GM12878 (cell line): ENCODE measurements around the gene EXD3. TPM values are rescaled to one million over a fixed set of nuclear protein-coding genes. Genes with fewer than 3 reads are reported as not detected.

Experiments used
- ATAC-seq: fragments of 200-7000 bp; cut with Tn5 transposase; 3 replicates; pipeline ENCODE4 v1.9.1; 2020; ENCODE audit warnings: mild to moderate bottlenecking, moderate library complexity
- BruUV-seq: library from RNA; stranded (reverse); fragments of 400-500 nt; replicated peaks from 2 replicates; lab custom pipeline; 2021; lab: Mats Ljungman, UMichigan
- CTCF ChIA-PET: fragments of 300-600 bp; sonication (Branson Sonifier 250); formaldehyde crosslinking; extraction: SDS; loops from one replicate; lab custom pipeline; 2021; ENCODE audit warnings: inconsistent platforms; lab: Yijun Ruan, JAX
- POLR2A ChIA-PET: fragments of 350-600 bp; formaldehyde crosslinking; extraction: SDS; loops from one replicate; lab custom pipeline; 2021; ENCODE audit warnings: inconsistent platforms; lab: Charles Lee
- RAD21 ChIA-PET: fragments of 300-600 bp; sonication (Branson Sonifier 250); formaldehyde crosslinking; loops from one replicate; lab custom pipeline; 2023; ENCODE audit warnings: antibody characterized with exemption; ENCODE audit not compliant: unreplicated experiment; lab: Charles Lee
- SMC1A ChIA-PET: fragments of 300-600 bp; sonication (Branson Sonifier 250); formaldehyde crosslinking; loops from one replicate; lab custom pipeline; 2023; ENCODE audit not compliant: unreplicated experiment, uncharacterized antibody; lab: Charles Lee
- DNase-seq: peaks from one replicate; pipeline ENCODE4 v3.0.0-alpha.2; 2011; ENCODE audit warnings: low read depth, low spot score
- FAIRE-seq: peaks from 3 replicates; lab custom pipeline; 2011; peaks lifted over from hg19 to GRCh38; lab: Jason Lieb, UNC
- H2AFZ ChIP-seq: 2 replicates; pipeline ENCODE4 v1.6.0; 2011; ENCODE audit warnings: low read depth, low read length, control low read depth; ENCODE audit not compliant: control insufficient read depth
- H3K27ac ChIP-seq: 2 replicates; pipeline ENCODE4 v1.5.1; 2011; ENCODE audit warnings: control low read depth; ENCODE audit not compliant: control insufficient read depth, insufficient read depth
- H3K27me3 ChIP-seq, 2 experiments: replicated peaks in 1 of 2; 2 replicates each; pipeline versions ENCODE4 v1.6.0 to v1.6.1; 2011; ENCODE audit warnings: low read length in 1 of 2; ENCODE audit not compliant: control insufficient read depth in 2 of 2, insufficient read depth in 2 of 2
- H3K36me3 ChIP-seq, 2 experiments: 2 replicates each; pipeline ENCODE4 v1.5.1; 2011; ENCODE audit warnings: low read length in 1 of 2; ENCODE audit not compliant: control insufficient read depth in 2 of 2, insufficient read depth in 2 of 2
- H3K4me1 ChIP-seq: 2 replicates; pipeline ENCODE4 v1.6.1; 2011; ENCODE audit warnings: mild to moderate bottlenecking, low read length, moderate library complexity, mixed read lengths; ENCODE audit not compliant: control insufficient read depth, insufficient read depth
- H3K4me2 ChIP-seq: 2 replicates; pipeline ENCODE4 v1.6.0; 2011; ENCODE audit warnings: control low read depth; ENCODE audit not compliant: control insufficient read depth, insufficient read depth
- H3K4me3 ChIP-seq: fragments of 200-600 bp; sonication (generic); 2 replicates; pipeline ENCODE4 v1.5.1; 2016
- H3K79me2 ChIP-seq: 2 replicates; pipeline ENCODE4 v1.6.0; 2011; ENCODE audit warnings: low read length; ENCODE audit not compliant: control insufficient read depth, insufficient read depth
- H3K9ac ChIP-seq: 2 replicates; pipeline ENCODE4 v1.8.0; 2011; ENCODE audit warnings: low read length, control low read depth, mixed read lengths; ENCODE audit not compliant: control insufficient read depth, insufficient read depth
- H3K9me3 ChIP-seq: replicated peaks from 3 replicates; pipeline ENCODE4 v1.5.1; 2011; ENCODE audit warnings: mild to moderate bottlenecking, low read length; ENCODE audit not compliant: control insufficient read depth, insufficient read depth
- H4K20me1 ChIP-seq: 2 replicates; pipeline ENCODE4 v1.6.0; 2011; ENCODE audit not compliant: control insufficient read depth, insufficient read depth
- BHLHE40 ChIP-seq, 2 experiments: fragments of 450-650 bp in 1 of 2; IDR thresholded peaks; 2 replicates each; pipeline ENCODE4 v1.6.1; 2011 to 2017; ENCODE audit warnings: low read depth in 2 of 2, borderline replicate concordance in 1 of 2, improper control_type of control experiment in 1 of 2, low read length in 1 of 2, mild to moderate bottlenecking in 1 of 2
- CBFB ChIP-seq: IDR thresholded peaks from 2 replicates; pipeline ENCODE4 v1.6.1; 2016; ENCODE audit warnings: antibody characterized with exemption, low read depth
- DPF2 ChIP-seq: fragments of 450-650 bp; IDR thresholded peaks from 2 replicates; pipeline ENCODE4 v1.6.1; 2017; ENCODE audit warnings: mild to moderate bottlenecking
- EED ChIP-seq: sonication (generic); IDR thresholded peaks from 2 replicates; pipeline ENCODE4 v1.6.1; 2016; ENCODE audit warnings: antibody characterized with exemption, low read depth
- FOS ChIP-seq: IDR thresholded peaks from 3 replicates; pipeline ENCODE4 v1.6.1; 2011; ENCODE audit warnings: borderline replicate concordance; ENCODE audit not compliant: insufficient read length; ENCODE audit errors: extremely low read depth
- HDGF ChIP-seq: fragments of 450-650 bp; IDR thresholded peaks from 2 replicates; pipeline ENCODE4 v1.6.1; 2016; ENCODE audit warnings: antibody characterized with exemption
- IKZF1 ChIP-seq: fragments of 450-650 bp; conservative IDR thresholded peaks from 2 replicates; pipeline ENCODE4 v1.6.1; 2017; ENCODE audit warnings: antibody characterized with exemption, mild to moderate bottlenecking
- KLF5 ChIP-seq: fragments of 450-650 bp; IDR thresholded peaks from 2 replicates; pipeline ENCODE4 v1.6.1; 2014; ENCODE audit warnings: mild to moderate bottlenecking; ENCODE audit not compliant: partially characterized antibody
- PAX5 ChIP-seq: IDR thresholded peaks from 2 replicates; pipeline ENCODE4 v1.6.1; 2011; ENCODE audit warnings: low read depth, low read length, borderline replicate concordance
- RAD21 ChIP-seq: IDR thresholded peaks from 2 replicates; pipeline ENCODE4 v1.6.1; 2011; ENCODE audit warnings: mild to moderate bottlenecking, low read depth, low read length, moderate library complexity; ENCODE audit not compliant: insufficient read depth
- RBBP5 ChIP-seq: fragments of 200-600 bp; sonication (generic); conservative IDR thresholded peaks from 2 replicates; pipeline ENCODE4 v1.6.1; 2016
- SIN3A ChIP-seq: IDR thresholded peaks from 2 replicates; pipeline ENCODE4 v1.6.1; 2012; ENCODE audit warnings: low read depth, low read length, improper control_type of control experiment
- SIX5 ChIP-seq: IDR thresholded peaks from 2 replicates; pipeline ENCODE4 v1.6.1; 2011; ENCODE audit warnings: mild to moderate bottlenecking, low read depth, low read length, moderate library complexity; ENCODE audit not compliant: severe bottlenecking
- SP1 ChIP-seq: IDR thresholded peaks from one replicate; pipeline ENCODE4 v1.6.1; 2011; ENCODE audit warnings: low read depth, low read length
- SUPT20H ChIP-seq: IDR thresholded peaks from 2 replicates; pipeline ENCODE4 v1.6.1; 2011; ENCODE audit warnings: low read depth, mild to moderate bottlenecking, low read length, moderate library complexity, borderline replicate concordance; ENCODE audit not compliant: control insufficient read depth
- ZNF217 ChIP-seq: fragments of 450-650 bp; IDR thresholded peaks from 2 replicates; pipeline ENCODE4 v1.6.1; 2017; ENCODE audit warnings: antibody characterized with exemption, mild to moderate bottlenecking
- WGBS: methylation state at CpG from one replicate; pipeline ENCODE4 v1.1.6; 2016; ENCODE audit warnings: low lambda C conversion rate; ENCODE audit not compliant: insufficient replicate concordance, insufficient coverage; ENCODE audit errors: missing lambda C conversion rate; 5-methylcytosine and 5-hydroxymethylcytosine counted together
- in situ Hi-C: fragments of 300-500 bp; cut with MboI; formaldehyde crosslinking; loops from 9 replicates; pipeline ENCODE4 v1.14.3; 2018; ENCODE audit warnings: mixed read lengths
- intact Hi-C: fragments of 100-400 bp; cut with micrococcal nuclease; formaldehyde crosslinking; loops from one replicate; pipeline ENCODE4 v1.14.2; 2022; ENCODE audit not compliant: unreplicated experiment
- polyA plus RNA-seq, 11 experiments: library from polyadenylated mRNA; depleted of rRNA in 4 of 11; unstranded in 6 of 11; stranded (reverse) in 5 of 11; fragments of >200 nt; fragmentation: Nextera tagmentation in 4 of 11; fragmentation: Illumina TruSeq in 1 of 11; extraction: Ambion mirVana in 4 of 11; extraction: Trizol in 1 of 11; gene quantifications; 1 replicate in 1 of 11; 2 replicates in 10 of 11; pipeline versions ENCODE4 v1.2.1 to v1.2.3, GENCODE V29; 2011 to 2016; ENCODE audit warnings: inconsistent platforms in 2 of 11, missing spikeins in 2 of 11, low read depth in 1 of 11
- total RNA-seq, 4 experiments: library from RNA; depleted of rRNA in 3 of 4; stranded (reverse); fragments of >200 nt in 3 of 4; fragmentation: Illumina TruSeq in 1 of 4; extraction: Trizol in 1 of 4; gene quantifications; 2 replicates each; pipeline versions ENCODE4 v1.2.1 to v1.2.3, GENCODE V29; 2013 to 2021

The EXD3 gene
- total and polyA plus RNA-seq, 10 of the 15 experiments (the other 5 are each of a cell fraction or from before 2014, with no cell fraction given), result 0.21 to 7.1 (median 3.6) TPM

DNA sequence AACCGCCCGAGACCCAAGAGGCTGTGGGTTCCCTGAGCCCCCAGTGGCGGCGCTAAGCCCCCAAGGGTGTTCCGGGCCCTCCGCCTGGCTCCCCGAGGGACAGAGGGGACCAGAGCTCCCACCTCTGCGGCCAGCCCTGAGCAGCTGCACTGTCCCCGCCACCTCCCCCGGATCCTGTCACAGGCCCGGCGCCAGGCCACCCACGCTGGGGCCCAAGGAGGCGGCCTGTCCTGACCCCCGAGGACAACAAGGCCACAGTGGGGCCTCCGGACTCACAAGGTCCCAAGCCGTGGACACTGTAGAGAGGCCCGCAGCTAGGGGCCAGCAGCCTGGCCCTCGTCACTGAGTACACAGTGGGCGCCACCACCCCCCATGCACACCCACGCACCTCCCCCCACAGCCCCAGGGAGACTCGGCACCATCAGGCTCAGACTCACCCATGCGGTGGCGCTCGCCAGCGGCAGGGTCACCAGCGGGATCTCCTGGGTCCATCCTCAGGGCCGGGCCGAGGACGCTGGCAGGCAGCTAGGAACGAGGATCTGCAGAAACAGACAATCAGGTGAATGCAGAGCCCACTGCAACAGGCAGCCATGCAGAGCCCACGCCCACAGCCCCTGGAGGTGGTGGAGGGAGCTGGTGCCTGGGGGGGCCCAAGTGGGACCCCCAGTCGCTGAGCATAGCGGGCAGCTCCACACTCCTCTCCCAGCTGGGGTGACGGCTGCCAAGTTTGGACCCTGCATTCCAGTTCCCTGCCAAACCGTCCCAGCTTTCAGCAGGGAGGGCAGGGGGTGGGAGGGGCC, 27.9 kb downstream of the EXD3 start:
- intact Hi-C loops (no loop called here), in situ Hi-C loops (no loop called here)
- ChIA-PET RAD21 (no interaction called here), SMC1A (no interaction called here), CTCF (no interaction called here), POLR2A (interaction anchor here (0.6 kb wide), 1 partner anchor 16 kb away, joined by 3 read pairs; no protein-coding TSS in a partner anchor)
- Histone ChIP-seq H3K4me1 (no peaks in the 10 kb centered on the region; the same call in 1 of the 2 replicates), H3K9ac (no peak overlapping the region), H2AFZ (no peak overlapping the region), H3K36me3 (no peaks in the 10 kb centered on the region; a peak in 1 of 4 replicates), H3K27me3 (no peaks in the 10 kb centered on the region), H3K4me2 (no peak overlapping the region), H3K4me3 (no peak overlapping the region), H3K9me3 (peaks cover 8% of the 10 kb centered on the region; the same call in 2 of the 3 replicates), H3K79me2 (no peaks in the 10 kb centered on the region), H4K20me1 (no peaks in the 10 kb centered on the region), H3K27ac (no peak overlapping the region)
- WGBS, result 79% methylated on average over 31 of the region's 36 CpGs
- no TSS peak for BruUV-seq
- ATAC-seq (no peak), FAIRE-seq (no peak), DNase-seq (no peak)
- TF ChIP-seq SIX5 (no peak), DPF2 (no peak), RBBP5 (no peak), BHLHE40 (IDR thresholded peaks at IDR 0.05; ENCODE audit: borderline replicate concordance in 1 of 2, low read depth in 2 of 2, low read length in 1 of 2) (no peak), SUPT20H (no peak), SP1 (no peak), HDGF (no peak), ZNF217 (no peak), IKZF1 (no peak), RAD21 (no peak), KLF5 (no peak), SIN3A (no peak), EED (no peak), CBFB (no peak), PAX5 (no peak), FOS (no peak)
